Measurements from ENCODE around the gene SLC39A11.
"Not testable (repeated sequence)": the region's sequence is repeated elsewhere in the genome, so short reads cannot be mapped to it uniquely, and the experiment has no call there.

SLC39A11 gene

DNA sequence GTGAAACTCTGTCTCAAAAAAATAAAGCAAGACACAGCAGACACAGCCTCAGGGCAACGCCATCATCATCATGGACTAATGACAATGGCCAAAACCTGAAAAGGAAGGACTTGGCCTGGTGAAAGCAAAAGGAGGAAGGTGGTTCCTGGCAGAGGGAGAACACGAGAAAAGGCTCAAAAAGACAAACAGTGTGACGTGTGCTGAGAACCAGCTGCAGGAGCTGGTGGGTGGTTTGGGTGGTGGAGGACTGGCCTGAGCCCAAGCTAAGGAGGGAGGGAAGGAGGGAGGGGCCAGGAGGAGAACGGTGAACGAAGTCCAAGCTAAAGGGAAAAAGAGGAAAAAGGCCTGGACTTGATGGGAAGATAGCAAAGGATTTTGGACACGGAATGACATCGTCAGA is 85.1 kb downstream of the SLC39A11 start:
- DNase-seq (ENCODE audit: low spot score) = no peak

DNA sequence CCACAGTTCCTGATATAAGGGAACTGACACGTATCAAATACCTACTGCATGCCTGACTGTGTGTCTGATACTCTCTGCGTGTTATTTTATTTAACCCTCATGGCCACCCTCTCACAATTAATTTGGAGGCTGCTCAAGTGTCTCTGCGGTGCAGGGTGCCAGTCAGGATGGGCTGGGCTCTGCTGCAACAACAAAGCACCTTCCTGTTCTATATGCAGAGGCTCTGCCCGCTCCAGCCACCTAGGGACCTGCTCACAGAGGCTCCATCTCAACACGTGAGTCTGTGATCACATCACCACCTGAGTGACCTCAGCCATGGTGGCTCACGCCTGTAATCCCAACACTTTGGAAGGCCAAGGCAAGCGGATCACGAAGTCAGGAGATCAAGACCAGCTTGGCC is 87.1 kb downstream of the SLC39A11 start:
- DNase-seq (ENCODE audit: low spot score) = no peak

DNA sequence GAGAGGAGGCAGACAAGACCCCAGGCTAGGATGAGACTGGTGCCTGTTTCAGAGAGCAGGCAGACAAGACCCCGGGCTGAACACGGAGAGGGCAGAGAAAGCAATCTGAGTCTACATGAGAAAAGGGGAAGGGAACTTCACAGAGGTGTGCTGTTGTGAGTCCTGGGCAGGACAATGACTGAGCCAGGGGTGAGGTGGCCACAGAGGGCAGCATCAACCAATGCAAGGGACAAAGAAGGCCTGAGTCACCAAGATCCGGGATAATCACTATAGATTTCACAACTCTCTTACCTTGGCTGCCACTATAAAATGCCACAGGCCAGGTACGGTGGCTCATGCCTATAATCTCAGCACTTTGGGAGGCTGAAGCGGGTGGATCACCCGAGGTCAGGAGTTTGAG is 89.0 kb downstream of the SLC39A11 start:
- no peak for DNase-seq (ENCODE audit: low spot score)

DNA sequence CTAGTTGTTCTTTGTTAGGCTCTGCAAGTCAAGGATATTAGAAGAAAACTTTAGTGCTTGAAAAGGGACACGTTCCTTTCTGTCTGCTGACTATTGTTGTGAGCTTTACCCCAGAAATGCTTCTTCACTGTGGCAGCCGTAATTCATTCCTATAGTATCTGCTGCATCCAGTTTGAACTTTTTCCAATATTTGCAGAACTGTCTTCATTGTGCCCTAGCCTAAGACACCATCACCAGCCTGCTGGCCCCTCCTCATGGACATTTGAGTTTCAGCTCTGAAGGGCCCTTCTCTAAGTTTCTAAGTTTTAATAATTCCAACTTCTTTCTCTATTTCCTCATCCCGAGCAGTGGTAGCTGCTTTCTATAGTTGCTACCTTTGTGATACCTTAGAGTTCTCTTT is 91.7 kb downstream of the SLC39A11 start:
- DNase-seq (ENCODE audit: low spot score) = no peak

DNA sequence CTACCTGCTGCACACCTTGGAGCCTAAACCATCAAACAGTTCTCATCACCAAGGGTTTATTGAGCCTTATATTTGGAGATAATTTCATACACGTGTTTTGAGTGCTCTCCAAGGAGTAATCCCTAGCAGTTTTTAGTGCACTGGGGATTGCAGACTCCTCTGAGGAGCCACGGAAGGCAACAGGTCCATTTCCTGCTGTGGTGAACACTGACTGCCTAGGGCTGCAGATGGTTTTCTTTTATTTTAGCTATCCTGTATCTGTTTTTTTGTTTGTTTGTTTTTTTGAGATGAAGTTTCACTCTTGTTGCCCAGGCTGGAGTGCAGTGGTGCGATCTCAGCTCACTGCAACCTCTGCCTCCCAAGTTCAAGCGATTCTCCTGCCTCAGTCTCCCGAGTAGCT is 93.0 kb downstream of the SLC39A11 start:
- DNase-seq (ENCODE audit: low spot score) = not testable (repeated sequence)

DNA sequence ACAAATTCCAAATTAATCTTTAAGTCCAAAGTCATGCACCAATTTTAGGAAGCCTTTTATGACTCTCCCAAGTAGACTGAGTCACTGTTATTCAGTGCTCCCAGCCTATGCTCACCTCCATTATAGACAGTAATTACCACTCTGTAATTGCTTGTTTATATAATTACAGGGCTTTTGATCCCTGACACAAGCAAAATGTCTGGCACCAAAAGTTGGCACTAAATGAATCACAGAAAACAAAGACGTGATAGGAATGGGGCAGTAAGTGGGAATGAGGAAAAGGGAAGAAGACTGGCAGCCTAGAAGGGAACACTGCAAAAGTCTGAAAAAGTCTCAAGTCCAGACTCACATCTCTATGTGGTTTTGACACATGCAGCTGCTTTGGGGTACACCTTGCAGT is 94.1 kb downstream of the SLC39A11 start:
- no peak for DNase-seq (ENCODE audit: low spot score)

DNA sequence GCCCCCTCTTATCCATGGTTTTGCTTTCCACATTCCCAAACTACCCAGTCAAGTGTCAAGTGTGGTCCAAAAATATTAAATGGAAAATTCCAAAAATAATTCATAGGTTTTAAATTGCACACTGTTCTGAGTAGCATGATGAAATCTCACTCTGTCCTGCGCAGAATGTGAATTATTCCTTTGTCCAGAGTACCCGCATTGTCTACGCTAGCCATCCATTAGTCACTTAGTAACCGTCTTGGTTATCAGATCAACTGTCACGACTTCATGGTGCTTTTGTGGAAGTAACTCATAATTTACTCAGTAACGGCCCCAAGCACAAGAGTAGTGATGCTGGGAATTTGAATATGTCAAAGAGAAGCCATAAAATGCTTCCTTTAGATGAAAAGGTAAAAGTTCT is 94.9 kb downstream of the SLC39A11 start:
- no peak for DNase-seq (ENCODE audit: low spot score)

DNA sequence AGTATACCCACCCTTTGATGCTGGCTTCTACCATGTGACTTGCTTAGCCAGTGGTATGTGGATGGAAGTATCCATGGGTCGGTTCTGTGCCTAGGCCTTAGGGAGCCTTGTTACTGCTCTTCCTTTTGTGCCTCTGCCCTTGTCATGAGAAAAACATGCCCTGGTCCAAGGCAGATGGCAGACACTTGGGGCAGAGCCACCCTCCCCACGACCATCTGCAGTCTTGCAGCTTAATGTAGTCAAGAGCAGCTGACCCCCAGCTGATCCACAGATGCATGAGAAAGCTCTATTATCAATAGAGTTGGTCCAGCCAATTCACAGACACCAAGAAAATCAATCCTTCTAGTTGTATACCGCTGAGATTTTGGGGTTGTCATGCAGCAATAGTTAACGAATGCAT is 95.7 kb downstream of the SLC39A11 start:
- DNase-seq (ENCODE audit: low spot score) = no peak

DNA sequence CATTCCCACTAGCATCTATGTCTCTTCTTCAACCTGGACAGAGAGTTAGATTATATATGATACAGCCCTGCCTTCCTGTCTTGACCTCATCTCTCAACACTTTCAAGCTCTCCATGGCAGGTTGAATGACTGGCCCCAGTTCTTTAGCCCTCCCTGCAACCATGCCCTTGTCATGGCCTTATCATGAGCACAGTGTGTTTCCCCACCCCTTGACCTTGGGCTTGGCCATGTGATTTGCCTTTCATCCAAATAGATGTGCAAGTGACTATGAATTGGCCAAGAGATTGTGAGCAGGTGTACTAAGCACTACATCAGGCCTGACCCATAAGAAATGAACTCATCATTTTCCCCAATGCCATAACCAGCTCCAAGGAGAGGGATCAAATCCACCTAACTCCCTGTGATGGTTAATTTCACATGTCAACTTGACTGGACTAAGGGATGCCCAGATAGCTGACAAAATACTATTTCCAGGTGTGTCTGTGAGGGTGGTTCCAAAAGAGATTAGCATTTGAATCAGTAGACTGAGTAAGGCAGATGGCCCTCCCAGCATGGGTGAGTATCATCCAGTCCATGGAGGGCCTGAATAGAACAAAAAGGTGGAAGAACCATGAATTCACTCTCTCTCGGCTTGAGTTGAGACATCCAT is 97.4 kb downstream of the SLC39A11 start:
- DNase-seq (ENCODE audit: low spot score) = no peak

DNA sequence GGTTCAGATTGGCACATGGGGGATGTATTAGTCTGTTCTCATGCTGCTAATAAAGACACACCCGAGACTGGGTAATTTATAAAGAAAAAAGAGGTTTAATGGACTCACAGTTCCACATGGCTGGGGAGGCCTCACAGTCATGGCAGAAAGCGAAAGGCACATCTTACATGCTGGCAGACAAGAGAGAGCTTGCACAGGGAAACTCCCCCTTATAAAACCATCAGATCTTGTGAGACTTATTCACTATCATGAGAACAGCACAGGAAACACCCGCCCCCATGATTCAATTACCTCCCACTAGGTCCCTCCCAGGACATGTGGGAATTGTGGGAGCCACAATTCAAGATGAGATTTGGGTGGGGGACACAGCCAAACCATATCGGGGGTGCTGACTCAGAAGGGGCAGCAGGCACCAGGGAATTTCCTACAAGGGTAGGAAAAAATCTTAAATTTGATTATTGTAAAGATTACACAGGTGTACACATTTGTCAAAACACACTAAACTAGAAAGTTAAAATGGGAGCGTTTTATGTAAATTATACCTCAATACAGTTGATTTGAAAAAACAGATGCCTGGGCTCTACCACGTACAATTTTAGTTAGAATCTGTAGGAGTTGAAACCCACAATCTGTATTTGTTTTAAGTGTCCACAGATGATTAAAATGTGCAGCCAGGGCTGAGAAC is 99.6 kb downstream of the SLC39A11 start:
- not testable (repeated sequence) for DNase-seq (ENCODE audit: low spot score)

DNA sequence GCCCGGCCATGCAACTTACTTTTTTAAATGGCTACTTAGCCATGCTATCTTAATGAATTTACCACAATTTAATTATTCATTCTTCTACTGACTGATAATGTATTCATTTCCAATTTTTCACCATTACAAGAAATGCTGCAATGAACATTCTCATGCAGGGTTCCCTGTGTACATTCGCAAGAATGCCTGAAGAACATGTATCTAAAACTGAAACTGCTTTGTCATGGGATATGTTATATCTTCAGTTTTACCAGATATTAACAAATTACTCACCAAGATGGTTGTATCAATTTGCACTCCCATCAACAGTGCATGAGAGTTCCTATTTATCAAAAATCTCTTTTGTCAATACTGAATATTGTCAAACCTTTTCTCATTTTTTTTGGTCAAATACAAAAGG is 100.8 kb downstream of the SLC39A11 start:
- no peak for DNase-seq (ENCODE audit: low spot score)

DNA sequence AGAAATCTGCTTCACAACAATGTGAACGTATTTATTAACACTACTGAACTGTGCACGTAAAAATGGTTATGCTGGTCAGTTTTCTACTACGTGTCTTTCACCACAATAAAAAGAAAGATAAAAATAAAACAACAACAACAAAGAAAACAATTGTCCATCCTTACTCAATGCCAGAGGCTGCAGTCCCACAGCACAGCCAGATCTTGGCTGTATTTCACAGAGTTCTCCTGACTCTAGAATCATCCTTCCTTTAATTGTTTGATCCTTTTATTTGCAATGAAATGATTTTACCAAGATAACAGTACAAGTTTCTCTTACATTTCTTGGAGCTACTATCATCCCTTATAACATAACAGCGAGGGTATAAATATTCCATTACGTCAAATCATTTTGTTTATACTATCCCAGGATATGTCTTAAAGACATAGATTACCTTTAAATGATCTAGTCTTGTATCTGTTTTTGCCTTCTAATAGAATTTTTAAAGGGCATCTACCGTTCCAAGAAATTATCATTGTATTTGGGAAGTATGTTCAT is 103.3 kb downstream of the SLC39A11 start:
- no peak for DNase-seq (ENCODE audit: low spot score)

DNA sequence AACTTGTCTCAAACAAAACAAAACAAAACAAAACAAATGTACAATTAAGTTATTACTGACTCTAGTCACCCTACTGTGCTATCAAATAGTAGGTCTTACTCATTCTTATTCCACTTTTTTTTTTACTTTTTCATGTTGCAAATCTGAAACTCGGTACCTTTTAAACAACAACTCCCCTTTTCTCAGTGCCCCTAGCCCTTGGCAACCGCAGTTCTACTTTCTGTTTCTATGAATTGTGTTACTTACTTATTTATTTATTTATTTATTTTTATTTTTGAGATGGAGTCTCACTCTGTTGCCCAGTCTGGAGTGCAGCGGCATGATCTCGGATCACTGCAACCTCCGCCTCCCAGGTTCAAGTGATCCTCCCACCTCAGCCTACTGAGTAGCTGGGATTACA is 104.0 kb downstream of the SLC39A11 start:
- DNase-seq (ENCODE audit: low spot score) = no peak

DNA sequence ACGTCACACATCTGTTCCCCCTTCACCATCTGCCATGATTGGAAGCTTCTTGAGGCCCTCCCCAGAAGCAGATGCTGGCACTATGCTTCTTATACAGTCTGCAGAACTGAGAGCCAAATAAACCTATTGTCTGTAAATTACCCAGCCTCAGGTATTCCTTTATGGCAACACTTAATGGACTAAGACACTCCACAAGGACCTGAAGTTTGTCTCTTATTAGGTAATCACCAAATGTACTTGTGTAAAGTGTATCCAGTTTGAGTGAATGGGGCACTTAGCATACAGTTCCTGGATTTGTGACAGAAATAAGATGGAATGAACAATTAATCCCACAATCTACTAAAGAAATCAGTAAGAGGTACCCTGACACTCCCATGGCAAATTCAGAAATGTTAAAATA is 105.3 kb downstream of the SLC39A11 start:
- no peak for DNase-seq (ENCODE audit: low spot score)

DNA sequence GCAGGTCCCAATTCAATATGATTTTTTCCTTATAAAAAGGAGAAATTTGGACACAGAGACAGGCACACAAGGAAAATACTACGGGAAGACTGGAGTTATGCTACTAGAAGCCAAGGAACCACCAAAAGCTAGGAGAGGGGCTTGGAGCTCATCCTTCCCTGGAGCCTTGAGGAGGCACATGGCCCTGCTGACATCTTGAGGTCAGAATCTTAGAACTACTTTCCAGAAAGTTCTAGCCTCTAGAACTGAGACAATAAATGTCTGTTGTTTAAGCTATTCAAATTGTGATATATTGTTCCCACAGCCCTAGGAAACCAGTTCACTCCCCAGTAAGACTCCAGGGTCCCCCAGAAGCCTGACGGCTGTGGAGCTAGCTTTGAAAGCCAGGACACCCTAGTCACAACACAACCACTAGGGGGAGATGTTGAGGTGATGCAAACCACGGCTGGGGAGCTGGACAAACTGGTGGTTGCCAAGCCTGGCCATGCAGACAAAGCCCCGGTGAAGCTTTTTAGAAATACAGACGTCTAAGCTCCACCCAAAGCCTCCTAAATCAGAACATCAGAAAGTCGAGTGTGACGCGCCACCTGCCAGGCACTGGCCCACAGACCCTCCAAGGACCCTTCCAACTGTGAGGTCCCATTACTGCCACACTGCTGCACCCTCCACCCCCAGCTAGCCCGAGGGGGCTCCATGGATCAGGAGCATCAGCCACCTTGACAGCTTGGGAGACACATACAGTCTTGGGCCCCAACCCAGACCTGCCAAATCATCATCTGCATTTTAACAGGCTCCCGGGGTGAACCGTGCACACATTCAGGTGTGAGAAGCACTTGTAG is 106.4 kb downstream of the SLC39A11 start:
- DNase-seq (ENCODE audit: low spot score) = peak; percentile 93

DNA sequence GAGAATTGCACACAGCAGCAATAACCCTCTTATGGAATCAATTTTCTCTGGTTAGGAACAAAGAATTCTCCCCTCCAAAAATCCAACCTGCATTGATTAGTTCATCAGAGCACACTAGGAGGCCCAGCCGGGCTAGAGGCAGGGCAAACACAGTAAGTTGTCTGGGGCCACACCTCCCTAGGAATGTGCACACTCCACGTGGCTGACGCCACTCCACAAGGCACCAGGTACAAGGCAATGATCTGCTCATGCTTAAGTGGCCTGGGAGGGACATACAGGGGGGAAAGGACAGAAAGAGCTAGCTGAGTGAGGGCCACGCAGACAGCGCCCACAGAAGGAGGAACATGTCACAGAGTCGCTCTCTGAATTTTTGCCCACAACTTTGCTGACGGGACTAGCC is 107.6 kb downstream of the SLC39A11 start:
- no peak for DNase-seq (ENCODE audit: low spot score)

DNA sequence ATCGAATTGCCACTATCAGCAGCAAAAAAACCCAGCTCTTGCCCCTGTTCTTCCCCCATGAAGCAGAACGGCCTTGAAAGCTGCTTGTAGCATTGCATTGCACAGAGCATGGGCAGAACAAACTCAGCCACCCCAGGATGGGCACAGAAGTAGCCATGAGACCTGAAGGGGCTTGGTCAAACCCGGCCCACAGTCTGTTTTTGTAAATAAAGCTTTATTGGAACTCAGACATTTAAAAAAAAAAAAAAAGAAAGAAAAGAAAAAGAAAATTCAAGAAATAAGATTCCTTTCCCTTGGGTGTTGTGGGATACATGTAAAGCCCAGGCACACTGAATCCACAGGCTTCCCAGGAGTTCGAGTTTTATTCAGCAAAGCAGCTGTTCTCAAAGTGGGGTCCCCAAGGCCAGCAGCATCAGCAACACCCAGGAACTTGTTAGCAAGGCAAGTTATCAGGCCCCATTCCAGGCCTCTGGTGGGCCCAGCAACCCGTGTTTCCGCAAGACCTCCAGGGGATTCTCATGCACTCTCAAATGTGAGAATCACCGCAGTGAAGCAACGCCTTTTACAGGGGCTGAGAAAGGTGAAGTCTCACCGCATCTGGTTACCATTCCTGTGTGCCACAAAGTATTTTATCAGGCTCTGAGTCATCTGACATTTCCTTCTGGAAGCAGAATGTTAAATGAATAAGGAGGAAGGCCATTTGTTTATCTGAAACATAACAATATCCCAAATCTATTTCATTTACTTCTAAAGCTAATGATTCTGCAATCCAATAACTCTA is 108.2 kb downstream of the SLC39A11 start:
- no peak for DNase-seq (ENCODE audit: low spot score)

DNA sequence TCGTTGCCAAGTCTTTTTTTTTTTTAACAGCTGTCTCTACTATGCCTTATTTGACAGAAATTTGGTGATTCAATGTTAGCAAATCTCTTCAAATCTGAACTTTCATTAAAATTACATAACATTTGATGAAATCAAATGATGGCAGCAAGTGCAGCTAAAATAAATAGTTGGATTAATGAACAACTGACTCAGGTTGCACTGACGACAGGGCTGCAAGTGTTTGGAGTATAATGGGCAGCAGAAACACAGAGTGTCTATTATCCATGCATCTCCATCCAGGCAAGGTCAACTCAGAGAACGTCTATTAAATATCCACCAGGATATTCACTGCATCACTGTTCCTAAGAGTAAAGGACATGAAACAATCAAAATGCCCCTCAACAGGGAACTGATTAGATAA is 109.8 kb downstream of the SLC39A11 start:
- no peak for DNase-seq (ENCODE audit: low spot score)

DNA sequence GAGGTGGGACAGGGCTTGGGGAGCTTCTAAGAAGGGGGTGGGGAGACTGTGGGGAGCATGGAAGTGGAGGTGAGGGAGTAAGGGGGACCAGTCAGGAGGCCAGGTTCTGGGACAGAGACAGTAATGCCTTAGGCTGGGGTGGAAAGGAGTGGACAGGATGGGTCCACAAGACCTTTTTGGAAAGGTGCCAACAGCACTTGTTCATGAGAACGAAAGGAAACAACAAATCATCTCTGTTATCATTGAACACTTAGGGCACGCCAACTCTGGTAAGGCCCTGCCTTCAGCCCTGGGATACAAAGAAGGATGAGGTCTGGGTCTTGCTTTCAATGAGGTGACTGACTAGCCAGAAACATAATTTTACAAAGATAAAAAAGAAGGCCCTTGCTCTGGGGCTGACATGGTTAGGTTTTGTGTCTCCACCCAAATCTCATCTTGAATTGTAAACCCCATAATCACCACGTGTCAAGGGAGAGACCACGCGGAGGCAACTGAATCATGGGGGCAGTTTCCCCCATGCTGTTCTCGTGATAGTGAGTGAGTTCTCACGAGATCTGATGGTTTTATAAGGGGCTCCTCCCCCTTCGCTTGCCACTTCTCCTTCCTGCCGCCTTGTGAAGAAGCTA is 113.8 kb downstream of the SLC39A11 start:
- no peak for DNase-seq (ENCODE audit: low spot score)

DNA sequence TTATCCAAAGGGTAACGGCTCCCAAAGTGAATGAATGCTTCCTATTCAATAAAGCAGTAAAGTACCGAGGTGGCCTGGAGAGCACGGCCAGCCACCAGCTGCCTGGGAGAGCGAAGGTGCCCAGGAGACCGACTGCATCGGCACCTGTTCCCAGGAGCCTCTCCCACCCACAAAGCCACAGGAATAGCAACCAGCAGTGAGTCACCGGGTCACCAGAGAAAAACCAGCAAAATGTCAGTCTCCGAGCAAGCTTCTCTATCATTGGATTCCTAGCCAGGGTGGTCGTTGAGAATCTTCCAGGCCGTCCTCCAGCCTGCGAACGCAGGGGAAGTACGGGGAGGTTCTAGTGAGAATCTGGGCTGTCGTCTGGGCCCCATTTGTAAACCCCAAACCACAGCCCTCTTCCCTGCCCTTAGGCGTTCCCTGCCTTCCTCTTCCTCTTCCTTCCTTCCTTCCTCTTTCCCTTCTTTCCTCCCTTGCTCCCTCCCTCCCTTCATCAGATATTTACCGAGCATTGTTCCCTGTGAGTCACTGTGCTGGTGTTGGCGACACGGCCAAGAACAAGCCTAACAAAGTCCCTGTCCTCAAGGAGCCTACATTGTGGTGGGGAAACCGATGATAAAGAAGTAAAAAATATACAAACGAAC is 114.6 kb downstream of the SLC39A11 start:
- DNase-seq (ENCODE audit: low spot score) = no peak
